CD14-positive monocyte (primary cell): Measurements from ENCODE around the gene ACER2. TPM values are rescaled to one million over a fixed set of nuclear protein-coding genes. Genes with fewer than 3 reads are reported as not detected.

Source experiments
- DNase-seq, 3 donors: peaks; one replicate each; pipeline ENCODE4 v3.0.0-alpha.2; 2011 to 2022
- H2AFZ ChIP-seq: 2 replicates; pipeline ENCODE4 v1.6.0; 2012; ENCODE audit warnings: mild to moderate bottlenecking, low read depth, low read length, inconsistent platforms; ENCODE audit not compliant: insufficient read depth, poor library complexity, severe bottlenecking
- H3K27ac ChIP-seq, 2 donors: 1 replicate in 1 of 2; 2 replicates in 1 of 2; pipeline ENCODE4 v1.5.1; 2012 to 2013; ENCODE audit warnings: low read length in 2 of 2, control low read depth in 1 of 2, inconsistent platforms in 1 of 2, low read depth in 1 of 2, mild to moderate bottlenecking in 1 of 2
- H3K27me3 ChIP-seq, 2 donors: one replicate each; pipeline versions ENCODE4 v1.6.0 to v1.6.1; 2011 to 2013; ENCODE audit warnings: low read length in 2 of 2; ENCODE audit not compliant: control insufficient read depth in 2 of 2, insufficient read depth in 2 of 2
- H3K36me3 ChIP-seq, 2 donors: replicated peaks in 1 of 2; 1 replicate in 1 of 2; 2 replicates in 1 of 2; pipeline versions ENCODE4 v1.5.1 to v1.6.1; 2012 to 2013; ENCODE audit warnings: low read length in 2 of 2, control low read depth in 1 of 2, inconsistent platforms in 1 of 2, mild to moderate bottlenecking in 1 of 2; ENCODE audit not compliant: insufficient read depth in 2 of 2, control insufficient read depth in 1 of 2
- H3K4me1 ChIP-seq, 2 donors: 1 replicate in 1 of 2; 2 replicates in 1 of 2; pipeline versions ENCODE4 v1.5.1 to v1.6.1; 2012 to 2013; ENCODE audit warnings: low read length in 2 of 2, control low read depth in 1 of 2, inconsistent platforms in 1 of 2, mild to moderate bottlenecking in 1 of 2, moderate library complexity in 1 of 2; ENCODE audit not compliant: insufficient read depth in 2 of 2, control insufficient read depth in 1 of 2
- H3K4me2 ChIP-seq: replicated peaks from 2 replicates; pipeline ENCODE3; 2012; ENCODE audit warnings: low read length, moderate library complexity, mild to moderate bottlenecking; ENCODE audit not compliant: poor library complexity, severe bottlenecking; ENCODE audit errors: extremely low read depth
- H3K4me3 ChIP-seq, 3 experiments: fragments of 200-600 bp in 1 of 3; sonication (generic) in 1 of 3; replicated peaks in 1 of 3; 1 replicate in 2 of 3; 2 replicates in 1 of 3; pipeline ENCODE4 v1.5.1; 2011 to 2013; ENCODE audit warnings: low read length in 3 of 3, mild to moderate bottlenecking in 3 of 3, control low read depth in 2 of 3, low read depth in 2 of 3, inconsistent platforms in 1 of 3, moderate library complexity in 1 of 3
- H3K79me2 ChIP-seq: 2 replicates; pipeline ENCODE4 v1.6.0; 2012; ENCODE audit warnings: mild to moderate bottlenecking, control low read depth, inconsistent platforms, low read length, moderate library complexity; ENCODE audit not compliant: insufficient read depth
- H3K9ac ChIP-seq: 2 replicates; pipeline ENCODE4 v1.6.0; 2017; ENCODE audit warnings: low read length, mild to moderate bottlenecking; ENCODE audit not compliant: insufficient read depth, poor library complexity, severe bottlenecking
- H3K9me3 ChIP-seq, 2 donors: replicated peaks in 1 of 2; 1 replicate in 1 of 2; 2 replicates in 1 of 2; pipeline versions ENCODE4 v1.5.1 to v1.6.1; 2012 to 2013; ENCODE audit warnings: low read length in 2 of 2, control low read depth in 1 of 2; ENCODE audit not compliant: control insufficient read depth in 1 of 2, insufficient read depth in 1 of 2
- H4K20me1 ChIP-seq: 2 replicates; pipeline ENCODE4 v1.6.0; 2012; ENCODE audit warnings: mild to moderate bottlenecking, low read length, control low read depth, moderate library complexity; ENCODE audit not compliant: insufficient read depth
- H3K27ac Mint-ChIP-seq, 7 donors: one replicate each; pipeline ENCODE4 v1.8.0; 2020; ENCODE audit warnings: mild to moderate bottlenecking in 7 of 7, mixed read lengths in 7 of 7, moderate library complexity in 6 of 7, inconsistent platforms in 2 of 7
- H3K27me3 Mint-ChIP-seq, 3 donors: one replicate each; pipeline ENCODE4 v1.8.0; 2021 to 2022; ENCODE audit warnings: low read depth in 3 of 3, mild to moderate bottlenecking in 3 of 3, mixed read lengths in 3 of 3, moderate library complexity in 3 of 3, inconsistent platforms in 1 of 3
- H3K36me3 Mint-ChIP-seq, 2 donors: one replicate each; pipeline ENCODE4 v1.8.0; 2020; ENCODE audit warnings: mixed read lengths in 2 of 2, inconsistent platforms in 1 of 2, mild to moderate bottlenecking in 1 of 2
- H3K4me1 Mint-ChIP-seq: one replicate; pipeline ENCODE4 v1.8.0; 2020; ENCODE audit warnings: mild to moderate bottlenecking, mixed read lengths
- H3K4me3 Mint-ChIP-seq, 2 donors: one replicate each; pipeline ENCODE4 v1.8.0; 2020; ENCODE audit warnings: mild to moderate bottlenecking in 2 of 2, mixed read lengths in 2 of 2, moderate library complexity in 1 of 2
- H3K9me3 Mint-ChIP-seq, 7 donors: one replicate each; pipeline ENCODE4 v1.8.0; 2020 to 2022; ENCODE audit warnings: mixed read lengths in 7 of 7, mild to moderate bottlenecking in 6 of 7, moderate library complexity in 6 of 7, inconsistent platforms in 2 of 7
- WGBS: methylation state at CpG from one replicate; pipeline ENCODE4 v1.1.5; 2013; ENCODE audit warnings: missing lambda C conversion rate; ENCODE audit not compliant: insufficient coverage; 5-methylcytosine and 5-hydroxymethylcytosine counted together
- intact Hi-C, 2 donors: fragments of 100-400 bp; cut with micrococcal nuclease; formaldehyde crosslinking; loops; one replicate each; pipeline versions ENCODE4 v1.15.0 to v1.15.1; 2023
- polyA plus RNA-seq, 3 donors: library from polyadenylated mRNA; depleted of rRNA in 1 of 3; unstranded in 2 of 3; stranded (reverse) in 1 of 3; fragments of 300-500 nt in 2 of 3; fragments of >200 nt in 1 of 3; fragmentation: Illumina TruSeq in 2 of 3; gene quantifications; 1 replicate in 2 of 3; 2 replicates in 1 of 3; pipeline ENCODE4 v1.2.3, GENCODE V29; 2012 to 2021
- TF ChIP-seq, protein P1 (sequence below): fragments of 200-600 bp; IDR thresholded peaks from one replicate; pipeline ENCODE4 v1.8.0; 2022; ENCODE audit warnings: antibody characterized with exemption, mild to moderate bottlenecking

Gene ACER2
- polyA plus RNA-seq, 3 donors = 0.17 to 0.21 TPM; not detected in 1

DNA sequence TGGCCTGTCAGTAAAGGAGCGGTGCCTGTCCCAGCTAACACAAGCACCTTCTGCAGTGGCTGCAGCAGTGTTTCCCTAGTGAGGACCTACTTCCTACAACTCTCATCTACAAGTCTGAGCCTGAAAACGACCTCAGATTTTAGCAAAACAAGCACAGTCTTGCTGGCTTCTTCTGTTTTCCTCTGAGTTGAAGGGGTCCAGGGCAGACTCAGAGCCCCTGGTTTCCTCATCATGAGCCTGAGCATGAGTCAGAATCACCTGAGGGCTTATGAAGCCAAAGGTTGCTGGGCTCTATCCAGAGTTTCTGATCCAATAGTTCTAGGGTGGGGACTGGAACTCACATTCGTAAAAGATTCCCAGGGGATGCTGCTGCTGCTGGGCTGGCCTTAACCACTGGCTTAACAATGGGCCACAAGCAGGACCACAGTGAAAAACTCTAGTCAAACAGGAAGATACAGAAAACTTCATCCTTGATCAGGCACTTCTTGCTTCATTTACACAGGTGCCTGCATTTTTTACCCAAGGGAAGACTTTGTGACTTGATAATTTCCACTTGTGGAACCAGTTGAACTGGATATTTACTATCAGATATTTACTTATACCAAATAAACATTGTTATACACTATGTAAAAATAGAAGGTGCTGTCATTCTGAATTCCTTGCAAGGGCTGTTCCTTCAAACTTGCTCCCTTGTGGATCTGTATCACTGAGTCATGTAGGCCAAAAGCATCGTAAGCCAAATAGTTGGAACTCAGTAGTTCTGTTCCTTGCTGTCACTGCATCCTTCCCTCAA lies 4.3 kb upstream of the ACER2 start:
- Histone ChIP-seq H3K4me3 (no peak overlapping the region), H4K20me1 (no peaks in the 10 kb centered on the region), H3K4me1 (peaks cover 8 to 9% of the 10 kb centered on the region in 2 donors), H3K27ac (no peak overlapping the region), H3K9me3 (peaks cover 5 to 23% of the 10 kb centered on the region in 2 donors), H3K9ac (no peak overlapping the region), H3K27me3 (no peaks in the 10 kb centered on the region), H3K79me2 (no peaks in the 10 kb centered on the region), H2AFZ (no peak overlapping the region), H3K4me2 (no peak overlapping the region), H3K36me3 (no peaks in the 10 kb centered on the region)
- H3K4me1 Mint-ChIP-seq = peaks cover 12% of the 10 kb centered on the region
- intact Hi-C loops = no loop called here
- no peak overlapping the region for H3K27ac Mint-ChIP-seq
- no peaks in the 10 kb centered on the region for H3K36me3 Mint-ChIP-seq
- no peak for DNase-seq
- H3K4me3 Mint-ChIP-seq = no peak overlapping the region
- WGBS = 94% methylated on average over 3 of the region's 4 CpGs
- peaks cover 12 to 23% (median 16%) of the 10 kb centered on the region in 7 donors for H3K9me3 Mint-ChIP-seq
- TF ChIP-seq, protein P1, sequence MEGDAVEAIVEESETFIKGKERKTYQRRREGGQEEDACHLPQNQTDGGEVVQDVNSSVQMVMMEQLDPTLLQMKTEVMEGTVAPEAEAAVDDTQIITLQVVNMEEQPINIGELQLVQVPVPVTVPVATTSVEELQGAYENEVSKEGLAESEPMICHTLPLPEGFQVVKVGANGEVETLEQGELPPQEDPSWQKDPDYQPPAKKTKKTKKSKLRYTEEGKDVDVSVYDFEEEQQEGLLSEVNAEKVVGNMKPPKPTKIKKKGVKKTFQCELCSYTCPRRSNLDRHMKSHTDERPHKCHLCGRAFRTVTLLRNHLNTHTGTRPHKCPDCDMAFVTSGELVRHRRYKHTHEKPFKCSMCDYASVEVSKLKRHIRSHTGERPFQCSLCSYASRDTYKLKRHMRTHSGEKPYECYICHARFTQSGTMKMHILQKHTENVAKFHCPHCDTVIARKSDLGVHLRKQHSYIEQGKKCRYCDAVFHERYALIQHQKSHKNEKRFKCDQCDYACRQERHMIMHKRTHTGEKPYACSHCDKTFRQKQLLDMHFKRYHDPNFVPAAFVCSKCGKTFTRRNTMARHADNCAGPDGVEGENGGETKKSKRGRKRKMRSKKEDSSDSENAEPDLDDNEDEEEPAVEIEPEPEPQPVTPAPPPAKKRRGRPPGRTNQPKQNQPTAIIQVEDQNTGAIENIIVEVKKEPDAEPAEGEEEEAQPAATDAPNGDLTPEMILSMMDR = no peak
- peaks cover 0 to 10% (median 5%) of the 10 kb centered on the region in 3 donors for H3K27me3 Mint-ChIP-seq

DNA sequence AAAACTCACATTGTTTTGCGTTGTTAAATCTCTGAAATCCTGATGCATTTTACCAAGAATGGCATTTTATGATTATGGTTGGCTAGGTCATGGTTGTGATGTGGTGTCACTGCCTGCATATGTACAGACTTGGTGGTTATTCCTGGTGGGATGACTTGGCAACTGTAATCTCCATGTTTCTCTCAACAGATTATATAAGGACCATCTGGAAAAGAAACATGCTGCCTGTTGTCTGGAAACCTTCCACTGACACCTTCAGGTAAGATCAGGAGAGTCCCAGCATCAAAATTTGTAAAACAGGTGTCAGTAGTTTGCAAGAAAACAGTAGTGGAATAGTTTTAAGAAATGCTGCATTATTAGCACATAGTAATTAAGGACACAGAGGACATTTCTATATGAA lies 3.0 kb upstream of the ACER2 start:
- H4K20me1 ChIP-seq = no peaks in the 10 kb centered on the region
- H3K4me2 ChIP-seq = no peak overlapping the region
- WGBS = no CpG with 5 or more reads among the region's 1 CpG
- H3K36me3 Mint-ChIP-seq = no peaks in the 10 kb centered on the region
- no peaks in the 10 kb centered on the region for H3K27me3 ChIP-seq
- H3K27ac Mint-ChIP-seq = no peak overlapping the region
- peaks cover 12 to 23% (median 16%) of the 10 kb centered on the region in 7 donors for H3K9me3 Mint-ChIP-seq
- H3K27me3 Mint-ChIP-seq = peaks cover 2 to 7% (median 5%) of the 10 kb centered on the region in 3 donors
- H2AFZ ChIP-seq = no peak overlapping the region
- H3K4me3 ChIP-seq = no peak overlapping the region
- no peak overlapping the region for H3K4me3 Mint-ChIP-seq
- no peak for DNase-seq
- TF ChIP-seq, protein P1 = no peak
- peaks cover 24% of the 10 kb centered on the region for H3K4me1 Mint-ChIP-seq
- H3K36me3 ChIP-seq = no peaks in the 10 kb centered on the region
- no peaks in the 10 kb centered on the region for H3K79me2 ChIP-seq
- intact Hi-C loops = no loop called here
- H3K4me1 ChIP-seq = peaks cover 12 to 16% of the 10 kb centered on the region in 2 donors
- no peak overlapping the region for H3K27ac ChIP-seq
- no peak overlapping the region for H3K9ac ChIP-seq
- peaks cover 5 to 23% of the 10 kb centered on the region in 2 donors for H3K9me3 ChIP-seq
